KMS-11 (cell line): ENCODE results near the gene IGLON5.

Source experiments
- H2AFZ ChIP-seq: fragments of 200-600 bp; sonication (generic); 2 replicates; pipeline ENCODE4 v1.6.1; 2016; ENCODE audit warnings: antibody characterized with exemption, mixed run types, low read depth
- H3K27ac ChIP-seq: fragments of 200-600 bp; sonication (generic); 2 replicates; pipeline ENCODE4 v1.6.1; 2016; ENCODE audit warnings: mild to moderate bottlenecking, mixed run types
- H3K27me3 ChIP-seq: fragments of 200-600 bp; sonication (generic); 2 replicates; pipeline ENCODE4 v1.6.1; 2017; ENCODE audit warnings: mild to moderate bottlenecking, low read depth, mixed run types, moderate library complexity; ENCODE audit not compliant: insufficient read depth
- H3K36me3 ChIP-seq: fragments of 200-600 bp; sonication (generic); 2 replicates; pipeline ENCODE4 v1.6.1; 2017; ENCODE audit warnings: mild to moderate bottlenecking, mixed run types; ENCODE audit not compliant: insufficient read depth
- H3K4me1 ChIP-seq: fragments of 200-600 bp; sonication (generic); 2 replicates; pipeline ENCODE4 v1.6.1; 2016; ENCODE audit warnings: mild to moderate bottlenecking, low read depth, mixed run types; ENCODE audit not compliant: poor library complexity, severe bottlenecking
- H3K4me2 ChIP-seq: fragments of 200-600 bp; sonication (generic); 2 replicates; pipeline ENCODE4 v1.7.0; 2016; ENCODE audit warnings: mild to moderate bottlenecking, mixed run types
- H3K4me3 ChIP-seq: fragments of 200-600 bp; sonication (generic); IDR thresholded peaks from 2 replicates; pipeline ENCODE4 v1.6.1; 2017; ENCODE audit warnings: low read depth, low read length, mixed read lengths; ENCODE audit not compliant: insufficient read depth
- H3K79me2 ChIP-seq: fragments of 200-600 bp; sonication (generic); 2 replicates; pipeline ENCODE4 v1.6.1; 2016; ENCODE audit warnings: low read depth, mixed run types; ENCODE audit not compliant: insufficient read depth
- H3K9ac ChIP-seq: fragments of 200-600 bp; sonication (generic); 2 replicates; pipeline ENCODE4 v1.6.1; 2016; ENCODE audit warnings: mild to moderate bottlenecking, mixed run types
- H4K20me1 ChIP-seq: fragments of 200-600 bp; sonication (generic); 2 replicates; pipeline ENCODE4 v1.6.1; 2016; ENCODE audit warnings: mild to moderate bottlenecking, mixed run types; ENCODE audit not compliant: insufficient read depth
- TF ChIP-seq, protein P1 (sequence below): fragments of 200-600 bp; sonication (generic); conservative IDR thresholded peaks from 2 replicates; pipeline ENCODE4 v1.6.1; 2017; ENCODE audit warnings: low read depth, mild to moderate bottlenecking, antibody characterized with exemption, low read length, moderate library complexity, mixed read lengths

Gene IGLON5

DNA sequence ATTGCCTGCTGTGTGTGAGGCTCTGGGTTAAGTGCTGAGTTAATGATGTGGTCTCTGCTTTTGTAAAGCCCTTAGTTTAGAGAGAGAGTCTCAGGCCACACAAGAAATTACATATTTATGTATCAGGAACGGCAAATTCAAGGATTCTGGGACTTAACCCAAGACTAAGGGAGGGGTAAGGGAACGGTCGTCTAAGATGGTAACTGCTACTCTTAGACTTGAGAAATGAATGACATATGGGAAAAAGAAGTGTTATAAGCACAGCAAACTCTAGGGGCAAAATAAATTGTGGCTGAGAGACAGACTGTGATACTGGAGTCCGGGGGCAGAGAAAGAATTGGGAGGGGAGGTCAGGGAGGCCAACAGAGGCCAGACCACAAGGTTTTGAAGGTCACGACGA, 20.3 kb downstream of the IGLON5 start:
- H3K4me3 ChIP-seq = no peak overlapping the region
- H3K27ac ChIP-seq = no peak overlapping the region
- H3K4me1 ChIP-seq = no peaks in the 10 kb centered on the region
- no peak overlapping the region for H3K4me2 ChIP-seq
- no peak overlapping the region for H3K9ac ChIP-seq
- no peak overlapping the region for H2AFZ ChIP-seq
- no peaks in the 10 kb centered on the region for H3K27me3 ChIP-seq
- H3K36me3 ChIP-seq = no peaks in the 10 kb centered on the region
- no peaks in the 10 kb centered on the region for H3K79me2 ChIP-seq
- H4K20me1 ChIP-seq = no peaks in the 10 kb centered on the region
- TF ChIP-seq, protein P1, sequence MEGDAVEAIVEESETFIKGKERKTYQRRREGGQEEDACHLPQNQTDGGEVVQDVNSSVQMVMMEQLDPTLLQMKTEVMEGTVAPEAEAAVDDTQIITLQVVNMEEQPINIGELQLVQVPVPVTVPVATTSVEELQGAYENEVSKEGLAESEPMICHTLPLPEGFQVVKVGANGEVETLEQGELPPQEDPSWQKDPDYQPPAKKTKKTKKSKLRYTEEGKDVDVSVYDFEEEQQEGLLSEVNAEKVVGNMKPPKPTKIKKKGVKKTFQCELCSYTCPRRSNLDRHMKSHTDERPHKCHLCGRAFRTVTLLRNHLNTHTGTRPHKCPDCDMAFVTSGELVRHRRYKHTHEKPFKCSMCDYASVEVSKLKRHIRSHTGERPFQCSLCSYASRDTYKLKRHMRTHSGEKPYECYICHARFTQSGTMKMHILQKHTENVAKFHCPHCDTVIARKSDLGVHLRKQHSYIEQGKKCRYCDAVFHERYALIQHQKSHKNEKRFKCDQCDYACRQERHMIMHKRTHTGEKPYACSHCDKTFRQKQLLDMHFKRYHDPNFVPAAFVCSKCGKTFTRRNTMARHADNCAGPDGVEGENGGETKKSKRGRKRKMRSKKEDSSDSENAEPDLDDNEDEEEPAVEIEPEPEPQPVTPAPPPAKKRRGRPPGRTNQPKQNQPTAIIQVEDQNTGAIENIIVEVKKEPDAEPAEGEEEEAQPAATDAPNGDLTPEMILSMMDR = no peak

DNA sequence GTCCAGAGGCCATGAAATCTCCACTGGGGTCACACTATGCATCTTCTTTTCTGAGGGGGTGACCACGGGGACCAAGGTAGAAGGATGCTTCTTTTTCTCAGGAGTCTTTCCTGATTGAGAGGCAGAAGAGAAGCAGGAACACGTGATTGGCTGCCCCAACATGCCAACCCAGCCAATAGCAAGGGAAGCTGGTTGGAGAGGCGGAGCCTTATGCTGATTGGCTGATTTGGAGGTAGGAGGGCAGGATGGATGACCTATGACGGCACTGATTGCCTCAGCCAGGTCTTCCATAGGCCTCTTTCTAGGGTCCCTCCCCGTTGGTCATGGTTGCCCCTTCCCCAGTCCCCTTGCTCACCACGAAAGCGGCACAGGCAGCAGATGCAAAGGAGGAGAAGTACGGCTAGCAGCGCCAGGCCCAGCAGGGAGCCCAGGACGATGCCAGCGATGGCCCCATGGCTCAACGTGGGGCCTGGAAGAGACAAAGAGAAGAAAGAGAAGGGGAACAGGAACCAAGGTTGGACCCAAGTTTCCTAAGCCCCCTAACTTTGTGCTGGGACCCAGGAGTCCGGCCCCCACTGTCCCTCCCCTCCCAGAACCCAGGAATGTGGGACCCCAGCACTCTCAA, 22.5 kb downstream of the IGLON5 start:
- Histone ChIP-seq H3K27me3 (no peaks in the 10 kb centered on the region), H3K9ac (no peak overlapping the region), H3K36me3 (no peaks in the 10 kb centered on the region), H3K4me1 (no peaks in the 10 kb centered on the region), H3K79me2 (no peaks in the 10 kb centered on the region), H4K20me1 (no peaks in the 10 kb centered on the region), H2AFZ (no peak overlapping the region), H3K4me3 (no peak overlapping the region), H3K27ac (no peak overlapping the region), H3K4me2 (no peak overlapping the region)
- TF ChIP-seq, protein P1 = no peak

DNA sequence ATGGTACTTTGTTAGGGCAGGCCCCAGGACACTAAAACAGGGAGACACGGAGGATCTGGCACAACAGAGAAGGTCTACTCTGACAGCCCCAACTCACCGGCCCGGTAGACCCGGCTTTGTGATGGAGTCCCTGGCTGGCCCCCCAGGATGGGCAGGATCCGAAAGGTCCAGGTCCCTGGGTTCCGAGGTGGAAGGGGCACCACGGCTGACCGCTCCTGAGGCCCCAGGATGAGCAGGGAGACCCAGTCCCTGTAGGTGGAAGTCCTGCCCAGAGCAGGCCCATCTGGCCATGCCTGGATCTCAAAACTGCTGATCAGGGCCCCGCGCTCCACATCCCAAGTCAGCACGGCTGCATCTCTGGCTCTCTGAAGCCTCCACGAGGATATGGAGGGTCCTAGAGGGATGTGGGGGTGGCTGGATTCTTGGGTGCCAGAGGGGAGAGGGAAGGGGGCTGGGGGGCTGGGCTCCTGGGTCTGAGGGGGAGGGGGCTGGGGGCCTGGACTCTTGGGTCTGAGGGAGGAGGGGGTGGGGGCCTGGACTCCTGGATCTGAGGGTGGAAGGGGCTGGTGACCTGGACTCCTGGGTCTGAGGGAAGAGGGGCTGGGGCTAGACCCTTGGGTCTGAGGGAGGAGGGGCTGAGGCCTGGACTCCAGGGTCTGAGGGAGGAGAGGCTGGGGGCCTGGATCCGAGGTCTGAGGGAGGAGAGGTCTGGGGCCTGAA, 25.9 kb downstream of the IGLON5 start:
- Histone ChIP-seq H2AFZ (no peak overlapping the region), H3K9ac (no peak overlapping the region), H3K4me2 (no peak overlapping the region), H3K36me3 (no peaks in the 10 kb centered on the region), H3K27ac (no peak overlapping the region), H3K4me1 (no peaks in the 10 kb centered on the region), H4K20me1 (no peaks in the 10 kb centered on the region), H3K27me3 (no peaks in the 10 kb centered on the region), H3K79me2 (no peaks in the 10 kb centered on the region), H3K4me3 (no peak overlapping the region)
- TF ChIP-seq, protein P1 = no peak

DNA sequence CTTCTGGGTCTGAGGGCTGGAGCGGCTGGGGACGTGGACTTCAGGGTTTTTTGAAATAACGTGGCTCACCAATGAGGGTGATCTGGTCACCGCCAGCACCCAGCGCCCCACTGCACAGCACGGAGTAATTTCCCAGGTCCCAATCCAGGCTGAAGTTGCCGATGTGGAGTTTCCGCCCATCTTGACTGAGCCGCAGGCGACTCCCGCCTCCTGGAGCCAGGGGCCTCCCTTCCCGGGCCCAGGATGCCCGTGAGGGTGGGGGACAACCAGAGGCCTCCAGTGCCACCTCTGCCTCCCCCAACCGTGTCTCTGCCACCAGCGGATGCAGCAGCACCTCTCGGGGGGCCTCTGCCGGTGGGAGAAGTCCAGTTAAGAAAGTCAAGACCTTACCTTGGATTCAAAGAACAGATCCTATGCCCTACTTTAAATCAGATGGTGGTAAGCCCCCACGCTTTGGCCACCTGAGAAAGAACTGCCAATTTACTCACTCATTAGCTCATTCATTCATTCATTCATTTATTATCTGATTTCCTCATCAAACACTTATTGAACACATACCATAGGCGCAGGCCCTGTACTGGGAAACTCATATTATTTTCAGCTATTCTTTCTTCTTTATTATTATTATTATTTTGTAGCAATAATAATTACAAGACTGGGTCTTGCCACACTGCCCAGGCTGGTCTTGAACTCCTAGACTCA, 26.6 kb downstream of the IGLON5 start:
- H4K20me1 ChIP-seq = no peaks in the 10 kb centered on the region
- H3K4me3 ChIP-seq = no peak overlapping the region
- H2AFZ ChIP-seq = no peak overlapping the region
- H3K36me3 ChIP-seq = no peaks in the 10 kb centered on the region
- H3K27me3 ChIP-seq = no peaks in the 10 kb centered on the region
- no peaks in the 10 kb centered on the region for H3K4me1 ChIP-seq
- H3K27ac ChIP-seq = no peak overlapping the region
- no peak overlapping the region for H3K9ac ChIP-seq
- H3K4me2 ChIP-seq = no peak overlapping the region
- TF ChIP-seq, protein P1 = no peak
- no peaks in the 10 kb centered on the region for H3K79me2 ChIP-seq
